HFF-Myc (cell line): ENCODE data around the gene JAK3.
"Not testable (repeated sequence)": the region's sequence is repeated elsewhere in the genome, so short reads cannot be mapped to it uniquely, and the experiment has no call there.

Experiments used
- DNase-seq: peaks from one replicate; pipeline ENCODE4 v3.0.0-alpha.2; 2011; ENCODE audit warnings: low read depth; ENCODE audit errors: extremely low read depth
- H3K4me3 ChIP-seq: replicated peaks from 2 replicates; pipeline ENCODE4 v1.5.1; 2011; ENCODE audit warnings: low read depth, mild to moderate bottlenecking, control low read depth, low read length
- CTCF ChIP-seq: IDR thresholded peaks from 2 replicates; pipeline ENCODE4 v1.5.1; 2012; ENCODE audit warnings: mild to moderate bottlenecking, low read depth, low read length, control low read depth; ENCODE audit errors: missing control alignments

The JAK3 gene

GRCh38 chr19:17847538-17848366, at the start of gene JAK3:
Gene JAK3 (minus strand): TSS chr19:17847982. CDS start chr19:17844417, 3,565 bp downstream.
- H3K4me3 ChIP-seq = peak within 1 kb of the TSS; percentile 22
- TF ChIP-seq CTCF = no peak
- DNase-seq = no peak

GRCh38 chr19:17893766-17894165, 46.0 kb upstream of the JAK3 start:
- no peak for DNase-seq
- H3K4me3 ChIP-seq = no peak overlapping the region
- TF ChIP-seq CTCF = no peak

GRCh38 chr19:17889609-17890214, 41.9 kb upstream of the JAK3 start:
- no peak for TF ChIP-seq CTCF
- no peak for DNase-seq
- no peak overlapping the region for H3K4me3 ChIP-seq

- DNase-seq = no peak
- no peak for TF ChIP-seq CTCF
- no peak overlapping the region for H3K4me3 ChIP-seq
These were observed 40.5 kb upstream of the JAK3 start for GRCh38 chr19:17888260-17888659.

- DNase-seq = not testable (repeated sequence)
These were observed 39.4 kb upstream of the JAK3 start for GRCh38 chr19:17887221-17887620.

GRCh38 chr19:17886515-17886914, 38.7 kb upstream of the JAK3 start:
- TF ChIP-seq CTCF = no peak
- no peak for DNase-seq
- no peak overlapping the region for H3K4me3 ChIP-seq

More at GRCh38 chr19:17887221-17887620, 39.4 kb upstream of the JAK3 start:
- not testable (repeated sequence) for H3K4me3 ChIP-seq

GRCh38 chr19:17883627-17884410, 36.0 kb upstream of the JAK3 start:
- DNase-seq = no peak
- no peak for TF ChIP-seq CTCF
- no peak overlapping the region for H3K4me3 ChIP-seq
